CD8-positive, alpha-beta memory T cell (primary cell): ENCODE measurements around the gene PALMD. TPM values are rescaled to one million over a fixed set of nuclear protein-coding genes. Genes with fewer than 3 reads are reported as not detected.

Source experiments
- CTCF ChIA-PET: fragments of 350-600 bp; sonication (Branson Sonifier 250); formaldehyde crosslinking; loops from one replicate; lab custom pipeline; 2021; ENCODE audit warnings: antibody characterized with exemption; lab: Charles Lee
- POLR2A ChIA-PET: fragments of 350-600 bp; sonication (Branson Sonifier 250); formaldehyde crosslinking; loops from one replicate; lab custom pipeline; 2021; ENCODE audit warnings: antibody characterized with exemption; lab: Charles Lee
- DNase-seq, 5 donors: peaks; one replicate each; pipeline versions ENCODE4 v3.0.0 to v3.0.0-alpha.2; 2020 to 2022; ENCODE audit warnings: mixed read lengths in 1 of 5
- H3K27ac ChIP-seq: one replicate; pipeline ENCODE4 v1.7.0; 2013; ENCODE audit warnings: low read depth, mild to moderate bottlenecking, low read length, moderate library complexity
- H3K27me3 ChIP-seq: 2 replicates; pipeline ENCODE4 v1.7.0; 2013; ENCODE audit warnings: low read length, mild to moderate bottlenecking; ENCODE audit not compliant: insufficient read depth, poor library complexity, severe bottlenecking
- H3K36me3 ChIP-seq: 2 replicates; pipeline ENCODE4 v1.7.0; 2013; ENCODE audit warnings: mild to moderate bottlenecking, low read length, moderate library complexity; ENCODE audit not compliant: insufficient read depth
- H3K4me1 ChIP-seq: 2 replicates; pipeline ENCODE4 v1.7.0; 2013; ENCODE audit warnings: mild to moderate bottlenecking, low read length, moderate library complexity; ENCODE audit not compliant: insufficient read depth
- H3K4me3 ChIP-seq: 2 replicates; pipeline ENCODE4 v1.7.0; 2013; ENCODE audit warnings: mild to moderate bottlenecking, low read length
- H3K9me3 ChIP-seq: 2 replicates; pipeline ENCODE4 v1.7.0; 2013; ENCODE audit warnings: mild to moderate bottlenecking, low read length
- H3K27ac Mint-ChIP-seq, 8 donors: one replicate each; pipeline ENCODE4 v1.8.0; 2020 to 2021; ENCODE audit warnings: mixed read lengths in 8 of 8, mild to moderate bottlenecking in 6 of 8, inconsistent platforms in 3 of 8, moderate library complexity in 3 of 8
- H3K27me3 Mint-ChIP-seq, 2 donors: one replicate each; pipeline ENCODE4 v1.8.0; 2020 to 2021; ENCODE audit warnings: mixed read lengths in 2 of 2, mild to moderate bottlenecking in 1 of 2, moderate library complexity in 1 of 2
- H3K36me3 Mint-ChIP-seq, 3 donors: one replicate each; pipeline ENCODE4 v1.8.0; 2020 to 2021; ENCODE audit warnings: mixed read lengths in 3 of 3, inconsistent platforms in 1 of 3, mild to moderate bottlenecking in 1 of 3
- H3K4me1 Mint-ChIP-seq, 3 donors: one replicate each; pipeline ENCODE4 v1.8.0; 2020 to 2021; ENCODE audit warnings: mixed read lengths in 3 of 3, inconsistent platforms in 1 of 3, mild to moderate bottlenecking in 1 of 3
- H3K4me3 Mint-ChIP-seq, 7 donors: one replicate each; pipeline ENCODE4 v1.8.0; 2020 to 2021; ENCODE audit warnings: mixed read lengths in 7 of 7, mild to moderate bottlenecking in 6 of 7, moderate library complexity in 4 of 7, inconsistent platforms in 2 of 7
- H3K9me3 Mint-ChIP-seq, 5 donors: one replicate each; pipeline ENCODE4 v1.8.0; 2020 to 2022; ENCODE audit warnings: mixed read lengths in 5 of 5, mild to moderate bottlenecking in 3 of 5, moderate library complexity in 2 of 5, inconsistent platforms in 1 of 5
- polyA plus RNA-seq: library from polyadenylated mRNA; unstranded; fragments of 300-500 nt; fragmentation: Illumina TruSeq; gene quantifications from one replicate; pipeline ENCODE4 v1.2.3, GENCODE V29; 2021
- total RNA-seq, 2 experiments: library from RNA; stranded (reverse); gene quantifications; one replicate each; pipeline ENCODE4 v1.2.3, GENCODE V29; 2021

PALMD gene
- total and polyA plus RNA-seq, 3 experiments from 2014 or later = not detected

DNA sequence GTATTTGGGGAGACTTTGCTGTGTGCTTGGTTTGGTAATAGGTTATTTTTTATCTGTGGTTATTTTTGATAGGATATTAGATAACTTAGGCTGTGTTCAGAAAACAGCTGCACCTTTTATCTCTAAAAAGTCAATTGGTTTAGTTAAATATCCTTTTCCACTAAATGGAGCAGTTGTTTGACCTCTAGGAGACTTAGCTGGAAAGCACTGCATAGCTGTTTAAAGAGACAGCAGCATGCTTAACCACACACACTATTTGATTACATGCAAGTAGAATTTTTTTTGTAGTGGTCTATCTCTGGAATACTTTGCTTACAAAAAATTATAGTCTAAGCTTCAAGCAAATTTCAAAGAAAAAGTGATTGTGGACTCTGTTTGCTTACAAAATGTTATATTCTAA, 6.5 kb upstream of the PALMD start:
- Histone ChIP-seq H3K4me1 (no peaks in the 10 kb centered on the region), H3K4me3 (no peak overlapping the region), H3K27me3 (no peaks in the 10 kb centered on the region), H3K9me3 (no peaks in the 10 kb centered on the region), H3K36me3 (no peaks in the 10 kb centered on the region), H3K27ac (no peak overlapping the region)
- no peaks in the 10 kb centered on the region for H3K4me1 Mint-ChIP-seq
- no peak overlapping the region for H3K4me3 Mint-ChIP-seq
- H3K27me3 Mint-ChIP-seq = no peaks in the 10 kb centered on the region
- no peak for DNase-seq
- ChIA-PET CTCF (no interaction called here), POLR2A (no interaction called here)
- no peaks in the 10 kb centered on the region for H3K9me3 Mint-ChIP-seq
- no peak overlapping the region for H3K27ac Mint-ChIP-seq
- no peaks in the 10 kb centered on the region for H3K36me3 Mint-ChIP-seq

DNA sequence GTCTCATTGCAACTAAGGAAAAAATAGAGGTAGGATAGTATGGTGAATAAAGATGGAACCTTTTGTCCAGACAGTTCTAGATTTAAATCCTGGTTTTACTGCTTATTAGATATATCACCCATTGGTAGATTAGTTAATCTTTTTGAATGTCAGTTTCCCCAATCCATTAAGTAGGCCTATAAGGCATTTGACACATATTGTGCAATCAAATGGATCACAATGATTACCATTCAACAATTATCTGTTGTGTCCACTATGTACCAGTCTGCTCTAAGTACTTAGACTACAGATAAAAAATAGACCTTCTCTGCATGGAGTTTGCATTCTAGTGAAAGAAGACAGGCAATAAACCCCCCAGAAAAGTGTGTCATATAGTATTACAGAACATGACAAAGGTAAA, 6.0 kb upstream of the PALMD start:
- Mint-ChIP-seq H3K4me3 (no peak overlapping the region), H3K9me3 (no peaks in the 10 kb centered on the region), H3K27me3 (no peaks in the 10 kb centered on the region), H3K27ac (no peak overlapping the region), H3K4me1 (no peaks in the 10 kb centered on the region), H3K36me3 (no peaks in the 10 kb centered on the region)
- ChIA-PET POLR2A (no interaction called here), CTCF (no interaction called here)
- no peak overlapping the region for H3K4me3 ChIP-seq
- no peaks in the 10 kb centered on the region for H3K4me1 ChIP-seq
- no peak overlapping the region for H3K27ac ChIP-seq
- H3K36me3 ChIP-seq = no peaks in the 10 kb centered on the region
- no peaks in the 10 kb centered on the region for H3K9me3 ChIP-seq
- no peaks in the 10 kb centered on the region for H3K27me3 ChIP-seq
- DNase-seq = no peak

DNA sequence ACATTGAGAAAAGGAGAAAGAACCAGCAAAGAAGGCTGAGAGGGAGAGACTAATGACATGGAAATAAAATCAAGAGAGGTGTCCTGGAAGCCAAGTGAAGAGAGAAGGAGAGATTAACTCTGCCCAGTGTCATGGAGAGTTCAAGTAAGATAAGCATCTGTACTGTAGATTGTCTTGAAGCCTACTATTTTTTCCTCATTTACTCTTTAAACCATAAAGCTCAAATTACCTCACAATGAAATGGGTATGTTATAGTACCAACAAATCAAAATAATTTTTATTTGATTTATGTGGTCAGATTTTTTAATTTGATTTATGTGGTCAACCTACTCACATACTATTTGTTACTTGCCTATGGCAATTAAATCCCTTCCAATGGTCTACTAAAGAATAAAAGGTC, 5.2 kb upstream of the PALMD start:
- H3K4me1 Mint-ChIP-seq = peaks cover 0 to under 1% (median 0%) of the 10 kb centered on the region in 3 donors
- H3K9me3 Mint-ChIP-seq = no peaks in the 10 kb centered on the region
- no peak overlapping the region for H3K27ac Mint-ChIP-seq
- POLR2A ChIA-PET = no interaction called here
- Histone ChIP-seq H3K27ac (no peak overlapping the region), H3K9me3 (no peaks in the 10 kb centered on the region), H3K27me3 (no peaks in the 10 kb centered on the region), H3K4me1 (no peaks in the 10 kb centered on the region), H3K4me3 (no peak overlapping the region), H3K36me3 (no peaks in the 10 kb centered on the region)
- no peaks in the 10 kb centered on the region for H3K36me3 Mint-ChIP-seq
- H3K27me3 Mint-ChIP-seq = peaks cover 0 to 4% of the 10 kb centered on the region in 2 donors
- no peak for DNase-seq
- CTCF ChIA-PET = no interaction called here
- no peak overlapping the region for H3K4me3 Mint-ChIP-seq

DNA sequence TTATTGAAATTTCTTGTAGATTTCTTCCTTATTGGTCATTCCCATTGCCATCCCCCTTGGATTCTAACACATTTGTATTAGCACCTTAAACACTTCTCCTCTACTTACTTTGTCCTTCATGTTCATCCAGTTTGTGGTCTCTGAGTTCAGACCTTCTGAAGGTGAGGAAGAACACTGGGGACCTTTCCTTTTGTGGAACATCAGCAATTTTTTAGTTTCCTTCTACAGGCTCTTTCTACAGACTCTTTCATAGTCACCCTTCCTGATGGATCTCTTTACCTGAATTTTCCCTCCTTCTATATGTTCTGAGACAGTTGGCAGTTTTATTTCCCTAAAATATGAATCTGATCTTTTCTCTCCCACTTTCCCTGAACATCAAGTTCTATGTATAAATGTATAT, 4.4 kb upstream of the PALMD start:
- Mint-ChIP-seq H3K27me3 (peaks cover 0 to 12% of the 10 kb centered on the region in 2 donors), H3K36me3 (no peaks in the 10 kb centered on the region), H3K27ac (no peak overlapping the region), H3K9me3 (no peaks in the 10 kb centered on the region), H3K4me3 (no peak overlapping the region), H3K4me1 (peaks cover 0 to 7% (median 0%) of the 10 kb centered on the region in 3 donors)
- no peak overlapping the region for H3K27ac ChIP-seq
- ChIA-PET CTCF (no interaction called here), POLR2A (no interaction called here)
- H3K9me3 ChIP-seq = no peaks in the 10 kb centered on the region
- no peak for DNase-seq
- H3K27me3 ChIP-seq = no peaks in the 10 kb centered on the region
- H3K36me3 ChIP-seq = no peaks in the 10 kb centered on the region
- H3K4me1 ChIP-seq = no peaks in the 10 kb centered on the region
- no peak overlapping the region for H3K4me3 ChIP-seq

DNA sequence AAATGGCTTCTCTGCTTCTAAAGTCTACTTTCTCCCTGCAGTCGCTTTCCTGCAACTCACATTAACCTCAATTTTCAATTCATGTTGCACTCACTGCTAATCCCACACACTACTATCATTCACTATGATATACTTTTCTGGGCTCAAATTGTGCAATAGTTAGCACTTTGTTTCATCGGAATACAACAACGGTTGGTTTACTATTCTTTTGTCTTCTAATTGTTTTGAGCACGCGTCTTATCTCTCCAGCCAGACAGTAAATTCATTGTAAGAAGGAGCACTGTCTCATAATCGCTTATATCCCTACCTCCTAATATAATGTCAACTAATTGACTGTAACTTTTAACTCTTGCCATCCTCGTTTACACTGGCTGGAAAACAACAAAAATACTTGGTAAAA, 3.9 kb upstream of the PALMD start:
- DNase-seq = no peak
- Mint-ChIP-seq H3K27me3 (peaks cover 0 to 16% of the 10 kb centered on the region in 2 donors), H3K27ac (no peak overlapping the region), H3K4me3 (no peak overlapping the region), H3K9me3 (no peaks in the 10 kb centered on the region), H3K4me1 (peaks cover 0 to 7% (median 0%) of the 10 kb centered on the region in 3 donors), H3K36me3 (no peaks in the 10 kb centered on the region)
- Histone ChIP-seq H3K9me3 (no peaks in the 10 kb centered on the region), H3K27ac (no peak overlapping the region), H3K4me3 (no peak overlapping the region), H3K4me1 (no peaks in the 10 kb centered on the region), H3K27me3 (no peaks in the 10 kb centered on the region), H3K36me3 (no peaks in the 10 kb centered on the region)
- ChIA-PET POLR2A (no interaction called here), CTCF (no interaction called here)

DNA sequence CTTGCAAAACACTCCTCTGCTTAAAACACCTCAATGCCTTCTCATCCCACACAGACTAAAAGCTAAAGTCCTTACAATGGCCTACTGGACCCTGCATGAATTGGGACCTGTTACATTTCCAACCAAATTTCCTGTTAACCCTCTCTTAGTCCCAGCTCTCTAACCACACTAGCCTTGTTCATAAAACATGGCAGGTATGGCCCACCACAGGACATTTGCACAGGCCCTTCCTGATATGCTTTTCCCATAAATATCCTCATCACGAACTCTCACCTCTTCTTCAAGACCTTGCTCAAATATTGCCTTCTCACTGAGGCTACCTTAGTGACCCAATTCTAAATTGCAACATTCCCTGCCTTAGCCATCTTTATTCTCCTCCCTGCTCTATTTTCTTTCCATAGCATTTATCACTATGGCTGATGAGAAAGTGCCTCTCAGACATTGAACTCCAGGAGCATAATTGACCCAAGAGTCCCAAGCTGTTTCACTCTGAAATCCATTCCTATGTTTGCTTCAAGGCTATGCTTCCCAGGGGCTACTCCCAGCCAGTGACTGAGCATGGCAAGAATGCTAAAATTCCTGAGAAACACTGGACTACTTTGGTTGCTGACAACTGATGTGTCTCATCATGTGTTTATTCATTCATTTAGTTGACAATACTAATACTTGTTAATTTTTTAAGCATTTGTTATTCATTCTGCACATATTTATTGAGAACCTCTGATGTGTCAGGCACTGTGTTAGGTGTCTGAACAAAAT, 2.7 kb upstream of the PALMD start:
- Histone ChIP-seq H3K27me3 (no peaks in the 10 kb centered on the region), H3K9me3 (no peaks in the 10 kb centered on the region), H3K27ac (no peak overlapping the region), H3K4me1 (no peaks in the 10 kb centered on the region), H3K36me3 (no peaks in the 10 kb centered on the region), H3K4me3 (no peak overlapping the region)
- H3K9me3 Mint-ChIP-seq = no peaks in the 10 kb centered on the region
- H3K36me3 Mint-ChIP-seq = no peaks in the 10 kb centered on the region
- POLR2A ChIA-PET = no interaction called here
- DNase-seq = no peak
- peaks cover 7 to 25% of the 10 kb centered on the region in 2 donors for H3K27me3 Mint-ChIP-seq
- peaks cover 0 to 7% (median 0%) of the 10 kb centered on the region in 3 donors for H3K4me1 Mint-ChIP-seq
- no peak overlapping the region for H3K27ac Mint-ChIP-seq
- CTCF ChIA-PET = no interaction called here
- H3K4me3 Mint-ChIP-seq = no peak overlapping the region

DNA sequence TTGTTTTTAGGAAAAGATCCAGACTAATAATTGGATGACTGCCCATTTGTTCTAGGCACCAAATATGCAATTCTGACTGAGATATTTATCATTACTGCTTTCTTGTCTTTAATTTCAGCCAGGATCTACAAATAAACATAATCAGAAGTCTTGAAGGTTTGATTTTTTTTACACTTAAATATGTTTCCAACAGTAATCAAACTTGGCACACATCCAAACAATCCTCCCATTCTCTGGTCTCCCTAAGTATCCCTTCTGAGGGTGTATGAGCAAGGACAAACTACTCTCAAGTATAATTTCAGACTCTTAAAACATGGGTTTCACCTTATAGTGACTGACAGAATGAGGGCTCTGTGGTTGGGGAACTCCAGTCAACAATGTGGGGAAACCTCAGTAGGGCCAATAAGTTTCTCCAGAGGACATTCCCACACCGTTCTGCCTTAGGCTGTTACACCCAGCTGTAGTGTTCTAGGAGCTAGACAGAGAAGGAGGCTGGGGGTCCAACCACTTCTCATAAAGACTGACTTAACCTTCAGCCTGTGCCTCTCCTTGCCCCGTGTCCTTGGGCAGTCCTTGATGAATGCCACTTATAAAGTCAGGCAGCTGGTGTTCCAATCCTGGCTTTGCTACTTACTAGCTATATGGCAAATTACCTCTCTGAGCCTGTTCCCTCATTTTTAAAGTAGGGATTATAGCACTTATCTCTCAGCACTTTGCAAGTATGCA, 1.5 kb upstream of the PALMD start:
- Mint-ChIP-seq H3K9me3 (no peaks in the 10 kb centered on the region), H3K4me3 (no peak overlapping the region), H3K4me1 (peaks cover 0 to 7% (median 0%) of the 10 kb centered on the region in 3 donors), H3K27me3 (peaks cover 9 to 30% of the 10 kb centered on the region in 2 donors), H3K27ac (no peak overlapping the region), H3K36me3 (no peaks in the 10 kb centered on the region)
- H3K27me3 ChIP-seq = no peaks in the 10 kb centered on the region
- H3K4me1 ChIP-seq = no peaks in the 10 kb centered on the region
- no peak for DNase-seq
- no peak overlapping the region for H3K27ac ChIP-seq
- H3K36me3 ChIP-seq = no peaks in the 10 kb centered on the region
- POLR2A ChIA-PET = no interaction called here
- CTCF ChIA-PET = no interaction called here
- H3K9me3 ChIP-seq = no peaks in the 10 kb centered on the region
- no peak overlapping the region for H3K4me3 ChIP-seq

DNA sequence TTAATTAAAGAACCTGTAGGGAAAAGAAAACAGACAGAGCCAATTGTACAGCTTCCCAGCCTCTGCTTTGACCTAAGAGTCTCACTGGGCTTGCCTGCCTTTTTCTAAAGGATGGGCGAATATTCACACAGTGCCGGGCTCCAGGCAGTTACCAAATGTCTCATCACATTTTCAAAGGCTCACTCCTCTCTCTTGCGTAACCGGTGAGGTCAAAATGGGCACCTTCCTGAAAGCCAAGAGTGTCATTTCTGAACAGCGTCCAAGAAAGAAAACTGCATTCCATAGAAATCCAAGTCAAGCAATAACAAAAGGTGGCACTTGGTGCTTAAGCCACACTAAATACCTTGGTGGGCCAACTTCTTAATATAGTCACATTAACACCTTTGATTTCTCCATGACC, 710 bp upstream of the PALMD start:
- no peak for DNase-seq
- ChIA-PET CTCF (no interaction called here), POLR2A (no interaction called here)
- H3K4me1 ChIP-seq = no peaks in the 10 kb centered on the region
- no peak overlapping the region for H3K4me3 ChIP-seq
- H3K4me3 Mint-ChIP-seq = no peak overlapping the region
- H3K27ac Mint-ChIP-seq = no peak overlapping the region
- H3K36me3 Mint-ChIP-seq = no peaks in the 10 kb centered on the region
- peaks cover 9 to 36% of the 10 kb centered on the region in 2 donors for H3K27me3 Mint-ChIP-seq
- H3K27ac ChIP-seq = no peak overlapping the region
- no peaks in the 10 kb centered on the region for H3K9me3 Mint-ChIP-seq
- no peaks in the 10 kb centered on the region for H3K36me3 ChIP-seq
- no peaks in the 10 kb centered on the region for H3K9me3 ChIP-seq
- H3K27me3 ChIP-seq = no peaks in the 10 kb centered on the region
- peaks cover 0 to 7% (median 0%) of the 10 kb centered on the region in 3 donors for H3K4me1 Mint-ChIP-seq
